H1 (cell line): ENCODE measurements around the gene S100A11. TPM values are rescaled to one million over a fixed set of nuclear protein-coding genes. Genes with fewer than 3 reads are reported as not detected.

ENCODE experiments used
- CEBPB ChIP-seq: IDR thresholded peaks from 2 replicates; pipeline ENCODE4 v1.6.1; 2012; ENCODE audit warnings: low read depth, low read length
- KDM5A ChIP-seq: fragments of 200-600 bp; IDR thresholded peaks from 2 replicates; pipeline ENCODE4 v1.7.1; 2012; ENCODE audit warnings: mild to moderate bottlenecking, low read length, inconsistent platforms, mixed read lengths
- SIN3A ChIP-seq, 2 experiments: IDR thresholded peaks in 1 of 2; conservative IDR thresholded peaks in 1 of 2; 2 replicates each; pipeline ENCODE4 v1.6.1; 2011 to 2012; ENCODE audit warnings: low read length in 2 of 2, improper control_type of control experiment in 1 of 2, low read depth in 1 of 2, mild to moderate bottlenecking in 1 of 2
- SIX5 ChIP-seq: IDR thresholded peaks from 2 replicates; pipeline ENCODE4 v1.6.1; 2011; ENCODE audit warnings: mild to moderate bottlenecking, low read depth, low read length
- SP4 ChIP-seq: IDR thresholded peaks from 2 replicates; pipeline ENCODE4 v1.6.1; 2012; ENCODE audit warnings: low read length, inconsistent platforms
- polyA plus RNA-seq, 7 experiments: library from polyadenylated mRNA; depleted of rRNA in 3 of 7; stranded (reverse) in 5 of 7; unstranded in 2 of 7; fragments of >200 nt in 5 of 7; fragments of 200-250 nt in 2 of 7; gene quantifications; 1 replicate in 5 of 7; 2 replicates in 1 of 7; 4 replicates in 1 of 7; pipeline versions ENCODE4 v1.2.1 to v1.2.3, GENCODE V29; 2011 to 2013; ENCODE audit warnings: missing spikeins in 2 of 7, mixed read lengths in 2 of 7
- total RNA-seq: library from RNA; stranded (reverse); fragmentation: NEBNext Ultra II Directional; extraction: Animal tissue kit (Norgen Biotek cat#: 25700); gene quantifications from 2 replicates; pipeline ENCODE4 v1.2.1, GENCODE V29; 2021

The S100A11 gene
- total and polyA plus RNA-seq, 2 of the 8 experiments (the other 6 are each of a cell fraction or from before 2014, with no cell fraction given) = 120 to 343 TPM

DNA sequence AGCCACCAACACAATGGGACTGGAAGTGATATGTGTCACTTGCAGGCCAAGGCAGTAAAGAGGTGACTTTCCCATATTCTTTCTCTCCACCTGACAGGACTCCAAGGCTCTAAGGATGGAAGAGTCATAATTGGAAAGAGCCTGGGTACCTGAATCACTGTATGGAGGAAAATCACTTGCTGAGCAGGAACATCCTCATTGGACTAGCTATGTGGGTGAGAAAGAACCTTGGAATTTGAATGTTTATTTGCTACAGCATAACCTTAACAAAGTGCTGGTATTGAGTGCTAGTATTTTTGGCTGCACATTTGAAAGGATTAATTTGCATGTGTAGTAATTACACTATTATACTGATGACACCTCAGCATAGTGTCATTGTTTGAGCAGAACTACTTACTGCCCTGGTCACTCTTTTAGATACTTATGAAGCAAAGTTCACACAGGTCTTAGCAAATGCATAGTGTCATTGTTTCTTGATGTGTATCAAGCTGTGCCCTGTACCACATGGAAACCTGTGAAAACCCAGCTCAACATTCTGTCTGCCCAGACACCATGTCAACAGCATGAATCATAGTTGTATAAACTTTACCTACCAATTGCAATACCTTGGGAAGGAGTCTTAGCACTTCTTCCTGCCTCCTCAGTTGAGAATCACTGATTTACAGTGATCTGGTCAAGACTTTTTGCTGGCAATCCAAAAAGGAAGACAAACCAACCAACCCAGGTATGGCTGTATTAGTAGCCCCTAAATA, 38.0 kb downstream of the S100A11 start (continued):
- TF ChIP-seq SIN3A (conservative IDR thresholded peaks at IDR 0.05 in 1 of 2, IDR thresholded peaks at IDR 0.05 in 1 of 2; ENCODE audit: low read depth in 1 of 2, low read length in 2 of 2) (no peak), KDM5A (no peak), CEBPB (no peak), SIX5 (no peak), SP4 (no peak)
